Astrocyte (in vitro differentiated cells and primary cell): Measurements from ENCODE around the gene MYL7. TPM values are rescaled to one million over a fixed set of nuclear protein-coding genes. Genes with fewer than 3 reads are reported as not detected.

Source experiments
- DNase-seq: peaks from one replicate; pipeline ENCODE4 v3.0.0-alpha.2; 2010; ENCODE audit warnings: low read depth
- FAIRE-seq: peaks from 2 replicates; lab custom pipeline; 2011; peaks lifted over from hg19 to GRCh38; lab: Jason Lieb, UNC
- H2AFZ ChIP-seq: 2 replicates; pipeline ENCODE4 v1.6.0; 2012; ENCODE audit warnings: low read depth, low read length, inconsistent platforms
- H3K27ac ChIP-seq: 2 replicates; pipeline ENCODE4 v1.5.1; 2011; ENCODE audit warnings: low read depth, low read length, inconsistent platforms
- H3K27me3 ChIP-seq: 2 replicates; pipeline ENCODE4 v1.6.0; 2011; ENCODE audit warnings: low read length, inconsistent platforms; ENCODE audit not compliant: insufficient read depth
- H3K36me3 ChIP-seq: 2 replicates; pipeline ENCODE4 v1.5.1; 2011; ENCODE audit warnings: low read length, inconsistent platforms; ENCODE audit not compliant: insufficient read depth
- H3K4me1 ChIP-seq: 2 replicates; pipeline ENCODE4 v1.5.1; 2011; ENCODE audit warnings: low read length, inconsistent platforms; ENCODE audit not compliant: insufficient read depth
- H3K4me2 ChIP-seq: 2 replicates; pipeline ENCODE4 v1.6.0; 2012; ENCODE audit warnings: low read length, inconsistent platforms
- H3K4me3 ChIP-seq: 2 replicates; pipeline ENCODE4 v1.5.1; 2011; ENCODE audit warnings: low read depth, mild to moderate bottlenecking, low read length, inconsistent platforms; ENCODE audit not compliant: insufficient read depth
- H3K79me2 ChIP-seq: 2 replicates; pipeline ENCODE4 v1.6.0; 2012; ENCODE audit warnings: mild to moderate bottlenecking, low read length, inconsistent platforms; ENCODE audit not compliant: insufficient read depth
- H3K9ac ChIP-seq: 2 replicates; pipeline ENCODE4 v1.6.0; 2012; ENCODE audit warnings: mild to moderate bottlenecking, low read length, inconsistent platforms
- H3K9me3 ChIP-seq: 2 replicates; pipeline ENCODE4 v1.5.1; 2012; ENCODE audit warnings: low read depth, mild to moderate bottlenecking, low read length, inconsistent platforms; ENCODE audit not compliant: insufficient read depth
- H4K20me1 ChIP-seq: 2 replicates; pipeline ENCODE4 v1.6.0; 2012; ENCODE audit warnings: low read length, inconsistent platforms; ENCODE audit not compliant: insufficient read depth
- H3K27ac Mint-ChIP-seq: one replicate; pipeline ENCODE4 v1.8.0; 2021; ENCODE audit warnings: mild to moderate bottlenecking, mixed read lengths; ENCODE audit not compliant: unreplicated experiment
- H3K27me3 Mint-ChIP-seq: one replicate; pipeline ENCODE4 v1.8.0; 2021; ENCODE audit warnings: low read depth, mixed read lengths; ENCODE audit not compliant: unreplicated experiment
- H3K36me3 Mint-ChIP-seq: one replicate; pipeline ENCODE4 v1.8.0; 2021; ENCODE audit warnings: low read depth, mixed read lengths; ENCODE audit not compliant: unreplicated experiment
- H3K4me1 Mint-ChIP-seq: one replicate; pipeline ENCODE4 v1.8.0; 2021; ENCODE audit warnings: low read depth, mixed read lengths; ENCODE audit not compliant: unreplicated experiment
- H3K4me3 Mint-ChIP-seq: one replicate; pipeline ENCODE4 v1.8.0; 2021; ENCODE audit warnings: mild to moderate bottlenecking, moderate library complexity, mixed read lengths; ENCODE audit not compliant: unreplicated experiment
- H3K9me3 Mint-ChIP-seq: one replicate; pipeline ENCODE4 v1.8.0; 2021; ENCODE audit warnings: mild to moderate bottlenecking, mixed read lengths; ENCODE audit not compliant: unreplicated experiment
- CTCF ChIP-seq: IDR thresholded peaks from 2 replicates; pipeline ENCODE4 v1.5.1; 2011; ENCODE audit warnings: low read depth, mild to moderate bottlenecking, inconsistent platforms, low read length, moderate library complexity; ENCODE audit not compliant: insufficient read depth
- EZH2 ChIP-seq: IDR thresholded peaks from 2 replicates; pipeline ENCODE4 v1.6.1; 2012; ENCODE audit warnings: mild to moderate bottlenecking, low read length, inconsistent platforms; ENCODE audit not compliant: insufficient read depth
- total RNA-seq: library from RNA; stranded (reverse); gene quantifications from 2 replicates; pipeline ENCODE4 v1.2.1, GENCODE V29; 2021

MYL7 gene
- total RNA-seq, 1 donor from 2014 or later, result 60.0 TPM

GRCh38 chr7:44131173-44132029 is 9.7 kb downstream of the MYL7 start:
- TF ChIP-seq EZH2 (no peak), CTCF (no peak)
- no peak for FAIRE-seq

GRCh38 chr7:44128721-44129582 is 12.2 kb downstream of the MYL7 start:
- Histone ChIP-seq H3K79me2 (no peaks in the 10 kb centered on the region), H3K4me3 (no peak overlapping the region), H4K20me1 (no peaks in the 10 kb centered on the region), H3K9ac (no peak overlapping the region), H3K36me3 (no peaks in the 10 kb centered on the region), H2AFZ (no peak overlapping the region), H3K9me3 (no peaks in the 10 kb centered on the region), H3K4me1 (peaks cover 3% of the 10 kb centered on the region), H3K27ac (no peak overlapping the region), H3K4me2 (no peak overlapping the region), H3K27me3 (no peaks in the 10 kb centered on the region)
- TF ChIP-seq CTCF (no peak), EZH2 (no peak)
- Mint-ChIP-seq H3K4me1 (peaks cover 17% of the 10 kb centered on the region), H3K27me3 (peaks cover 3% of the 10 kb centered on the region), H3K27ac (no peak overlapping the region), H3K36me3 (peaks cover 3% of the 10 kb centered on the region), H3K4me3 (no peak overlapping the region), H3K9me3 (peaks cover 18% of the 10 kb centered on the region)
- FAIRE-seq (no peak), DNase-seq (no peak)

More at GRCh38 chr7:44131173-44132029, 9.7 kb downstream of the MYL7 start:
- no peaks in the 10 kb centered on the region for H3K36me3 ChIP-seq
- no peak overlapping the region for H2AFZ ChIP-seq
- no peaks in the 10 kb centered on the region for H4K20me1 ChIP-seq
- no peaks in the 10 kb centered on the region for H3K4me1 ChIP-seq
- no peak overlapping the region for H3K4me3 Mint-ChIP-seq
- H3K27me3 Mint-ChIP-seq, result peaks cover 9% of the 10 kb centered on the region
- no peak overlapping the region for H3K9ac ChIP-seq
- peaks cover 15% of the 10 kb centered on the region for H3K9me3 Mint-ChIP-seq
- no peaks in the 10 kb centered on the region for H3K9me3 ChIP-seq
- no peak for DNase-seq
- H3K27me3 ChIP-seq, result no peaks in the 10 kb centered on the region
- peaks cover 14% of the 10 kb centered on the region for H3K4me1 Mint-ChIP-seq
- no peak overlapping the region for H3K4me3 ChIP-seq
- H3K27ac Mint-ChIP-seq, result no peak overlapping the region
- H3K36me3 Mint-ChIP-seq, result peaks cover 3% of the 10 kb centered on the region
- no peaks in the 10 kb centered on the region for H3K79me2 ChIP-seq
- no peak overlapping the region for H3K27ac ChIP-seq
- H3K4me2 ChIP-seq, result no peak overlapping the region
